ENCODE measurements around the gene FOLR3.
"Not testable (repeated sequence)": the region's sequence is repeated elsewhere in the genome, so short reads cannot be mapped to it uniquely, and the experiment has no call there.

The FOLR3 gene

GRCh38 chr11:72169046-72169555, 33.6 kb downstream of the FOLR3 start:
- DNase-seq = not testable (repeated sequence)

- not testable (repeated sequence) for DNase-seq
These were observed 34.2 kb downstream of the FOLR3 start for GRCh38 chr11:72169754-72170153.

- not testable (repeated sequence) for DNase-seq
These were observed 36.5 kb downstream of the FOLR3 start for GRCh38 chr11:72172043-72172442.

DNA sequence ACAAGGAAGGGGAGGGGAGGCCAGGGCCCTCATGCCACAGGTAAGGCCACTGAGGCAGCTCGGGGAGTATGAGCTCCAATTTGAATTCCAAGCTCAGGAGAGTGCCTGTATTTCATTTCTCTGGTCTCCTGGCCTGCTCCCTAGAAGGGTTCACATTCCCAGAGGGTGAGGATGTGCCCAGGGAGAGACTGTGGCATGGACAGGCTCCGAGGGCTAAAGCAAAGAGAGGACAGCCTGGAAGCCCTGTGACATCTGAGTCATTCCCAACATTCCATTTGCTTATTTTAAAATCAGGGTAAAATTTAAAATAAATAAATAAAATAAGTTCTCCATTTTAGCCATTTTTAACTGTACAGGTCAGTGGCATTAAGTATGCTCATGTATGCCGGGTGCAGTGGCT, 37.8 kb downstream of the FOLR3 start:
- DNase-seq = no peak

GRCh38 chr11:72174302-72175070, 39.0 kb downstream of the FOLR3 start:
- no peak for DNase-seq

- DNase-seq = no peak
These were observed 42.1 kb downstream of the FOLR3 start for GRCh38 chr11:72177656-72178055.

- DNase-seq = no peak
These were observed 43.7 kb downstream of the FOLR3 start for GRCh38 chr11:72179049-72179803.

DNA sequence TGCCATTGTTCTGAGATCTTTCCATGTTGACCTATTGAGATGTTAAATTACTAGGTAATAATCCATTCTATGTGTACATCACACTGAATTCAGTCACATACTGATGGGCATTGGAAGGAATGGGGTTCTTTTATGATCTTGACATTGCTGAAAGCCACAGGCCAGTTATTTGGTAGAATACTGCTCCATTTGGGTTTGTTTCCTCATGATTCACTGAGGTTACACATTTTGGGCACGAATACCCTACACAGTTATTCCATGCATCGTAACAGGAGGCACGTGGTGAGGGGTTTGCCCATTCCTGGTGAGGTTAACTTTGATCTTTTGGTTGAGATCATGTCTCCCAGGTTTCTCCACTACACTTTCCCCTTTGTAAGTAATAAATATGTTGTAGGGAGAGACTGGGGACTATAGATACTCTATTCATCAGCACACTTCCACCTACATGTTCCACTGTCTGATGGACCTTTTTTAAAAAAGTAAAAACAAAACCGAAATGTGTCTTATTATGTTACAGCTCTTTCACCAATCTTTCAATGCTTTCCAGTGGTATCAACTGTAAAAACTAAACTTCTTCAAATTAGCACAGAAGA, 44.4 kb downstream of the FOLR3 start:
- DNase-seq = no peak

DNA sequence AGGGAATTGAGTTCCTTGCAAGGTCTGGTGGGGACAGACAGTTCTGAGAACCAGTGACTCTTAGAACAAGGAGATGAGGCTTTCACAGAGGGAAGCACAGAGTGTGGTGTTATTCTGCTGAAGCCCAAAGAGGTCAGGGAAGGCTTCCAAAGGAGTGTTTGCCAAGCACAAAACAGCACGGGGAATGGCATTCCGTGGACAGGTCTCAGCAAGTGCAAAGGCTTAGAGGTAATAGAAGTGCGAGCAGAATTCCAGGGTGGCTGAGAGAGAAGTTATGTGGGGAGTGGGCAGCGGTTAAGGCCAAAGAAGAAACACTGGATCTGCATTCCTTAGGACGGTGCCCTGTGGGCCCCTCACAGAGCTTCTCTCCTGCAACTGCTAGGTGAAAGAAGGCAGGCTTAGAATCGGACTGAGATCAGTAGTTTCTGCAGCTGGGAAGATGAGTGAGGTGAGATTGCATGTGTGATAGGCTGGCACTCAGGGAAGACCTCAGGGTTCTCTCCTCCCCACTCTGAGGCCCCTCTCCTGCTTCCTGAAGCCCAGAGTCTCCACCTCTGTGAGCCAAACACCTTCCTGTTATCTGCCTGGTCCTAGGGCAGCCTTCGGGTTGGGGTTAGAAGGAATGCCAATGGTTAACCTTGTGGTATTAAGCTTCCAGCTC, 45.5 kb downstream of the FOLR3 start:
- not testable (repeated sequence) for DNase-seq

DNA sequence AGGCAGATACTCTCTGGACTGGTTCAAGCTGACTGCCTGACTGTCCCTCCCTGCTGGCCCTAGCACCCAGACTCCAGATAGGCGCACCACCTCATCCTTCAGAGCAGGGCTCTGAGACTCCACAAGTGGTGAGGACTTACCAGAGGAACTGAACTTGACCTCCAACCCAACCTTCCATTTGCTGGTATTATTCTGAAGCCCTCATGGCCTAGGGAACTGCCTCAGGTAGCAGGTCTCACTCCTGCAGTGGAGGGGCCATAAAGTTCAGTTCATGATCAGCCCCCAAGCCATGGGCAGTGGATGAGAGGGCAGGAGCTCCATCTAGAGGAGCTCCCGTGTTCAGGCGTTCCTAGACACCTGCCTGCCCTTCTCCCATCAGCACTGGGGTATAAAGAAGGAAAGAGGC, 46.0 kb downstream of the FOLR3 start:
- not testable (repeated sequence) for DNase-seq

DNA sequence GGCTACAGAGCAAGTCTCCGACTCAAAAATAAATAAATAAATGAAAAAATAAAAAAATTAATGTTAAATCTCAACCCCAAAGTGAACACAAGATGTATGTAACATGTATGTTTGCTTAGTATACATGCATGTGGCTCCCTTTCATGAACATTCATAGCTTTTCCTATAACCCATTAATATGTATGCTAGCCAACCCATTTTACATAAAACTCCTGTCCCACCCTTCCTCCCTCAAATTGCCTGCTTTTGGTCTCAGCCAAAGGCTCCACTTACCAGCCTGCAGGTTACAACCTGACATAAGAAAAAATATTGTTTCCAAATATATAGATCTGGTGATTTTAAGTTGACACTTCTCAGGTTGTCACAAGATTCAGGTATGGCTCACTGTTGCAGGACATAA, 52.7 kb downstream of the FOLR3 start:
- DNase-seq = no peak
